ENCODE results near the gene DPP10.

Gene DPP10

GRCh38 chr2:114651933-114652332 is 209.5 kb downstream of the DPP10 start:
- H3K4me3 ChIP-seq (replicated peaks in 1 of 2; ENCODE audit: low read depth in 2 of 2, low read length in 2 of 2): no peak overlapping the region
- no peak for TF ChIP-seq CTCF (IDR thresholded peaks at IDR 0.05; ENCODE audit: low read depth, low read length)
- DNase-seq (ENCODE audit: low read depth in 2 of 2): no peak

- DNase-seq (ENCODE audit: low read depth in 2 of 2): no peak
- no peak overlapping the region for H3K4me3 ChIP-seq (replicated peaks in 1 of 2; ENCODE audit: low read depth in 2 of 2, low read length in 2 of 2)
- no peak for TF ChIP-seq CTCF (IDR thresholded peaks at IDR 0.05; ENCODE audit: low read depth, low read length)
These were observed 217.4 kb downstream of the DPP10 start for GRCh38 chr2:114659880-114660279.

- peak overlapping the region; percentile 30 to 43 for H3K4me3 ChIP-seq (replicated peaks in 1 of 2; ENCODE audit: low read depth in 2 of 2, low read length in 2 of 2)
- TF ChIP-seq CTCF (IDR thresholded peaks at IDR 0.05; ENCODE audit: low read depth, low read length): no peak
- peak in 1 of 2 donors; percentile 0 for DNase-seq (ENCODE audit: low read depth in 2 of 2)
These were observed 219.8 kb downstream of the DPP10 start for GRCh38 chr2:114661971-114662939.

GRCh38 chr2:114668415-114668814 is 226.0 kb downstream of the DPP10 start:
- no peak for DNase-seq (ENCODE audit: low read depth in 2 of 2)
- no peak for TF ChIP-seq CTCF (IDR thresholded peaks at IDR 0.05; ENCODE audit: low read depth, low read length)
- H3K4me3 ChIP-seq (replicated peaks in 1 of 2; ENCODE audit: low read depth in 2 of 2, low read length in 2 of 2): no peak overlapping the region

GRCh38 chr2:114683251-114683650 is 240.8 kb downstream of the DPP10 start:
- no peak for TF ChIP-seq CTCF (IDR thresholded peaks at IDR 0.05; ENCODE audit: low read depth, low read length)
- H3K4me3 ChIP-seq (replicated peaks in 1 of 2; ENCODE audit: low read depth in 2 of 2, low read length in 2 of 2): no peak overlapping the region
- no peak for DNase-seq (ENCODE audit: low read depth in 2 of 2)

GRCh38 chr2:114684403-114684802 is 242.0 kb downstream of the DPP10 start:
- H3K4me3 ChIP-seq (replicated peaks in 1 of 2; ENCODE audit: low read depth in 2 of 2, low read length in 2 of 2): no peak overlapping the region
- TF ChIP-seq CTCF (IDR thresholded peaks at IDR 0.05; ENCODE audit: low read depth, low read length): no peak
- DNase-seq (ENCODE audit: low read depth in 2 of 2): no peak

All from cardiac fibroblast (primary cell).